ENCODE data around the gene SQSTM1. TPM values are rescaled to one million over a fixed set of nuclear protein-coding genes. Genes with fewer than 3 reads are reported as not detected.

Gene SQSTM1
- total and polyA plus RNA-seq, 2 experiments from 2014 or later: 211 to 265 TPM

DNA sequence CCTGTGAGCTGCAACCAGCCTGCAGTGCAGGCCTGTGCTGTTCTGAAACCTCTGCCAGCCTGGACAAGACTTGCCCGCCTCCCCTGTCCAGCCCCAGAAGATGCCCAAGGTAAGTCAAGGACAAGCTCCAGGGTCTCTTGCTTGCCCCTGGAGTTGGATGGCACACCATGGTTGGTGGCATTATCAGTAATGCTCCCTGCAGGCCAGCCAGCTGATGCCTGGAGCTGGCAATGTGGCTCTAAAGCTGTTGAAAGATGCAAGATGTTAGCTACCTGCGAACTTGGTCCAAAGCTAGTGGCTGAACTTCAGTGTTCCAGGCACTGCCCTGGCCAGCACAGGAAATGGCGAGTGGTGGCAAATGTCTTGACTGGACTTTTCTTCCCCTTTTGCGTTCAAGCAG is 40.9 kb upstream of the SQSTM1 start:
- in situ Hi-C loops (cut with MboI): no loop called here
- Histone ChIP-seq H3K27me3 (replicated peaks; ENCODE audit: insufficient read depth) (no peaks in the 10 kb centered on the region), H3K4me3 (no peak overlapping the region), H3K9ac (no peak overlapping the region), H3F3A (ENCODE audit: insufficient read depth) (no peaks in the 10 kb centered on the region), H4K20me1 (ENCODE audit: insufficient read depth) (no peaks in the 10 kb centered on the region), H3K9me2 (ENCODE audit: insufficient read depth) (no peaks in the 10 kb centered on the region), H3K79me2 (ENCODE audit: insufficient read depth) (no peaks in the 10 kb centered on the region), H3K36me3 (ENCODE audit: low read depth) (peaks cover 20% of the 10 kb centered on the region; the same call in 1 of the 2 replicates), H3K4me1 (ENCODE audit: insufficient read depth) (no peaks in the 10 kb centered on the region), H3K4me2 (ENCODE audit: unreplicated experiment) (no peak overlapping the region), H3K9me3 (ENCODE audit: low read depth) (no peaks in the 10 kb centered on the region), H2AFZ (no peak overlapping the region), H3K27ac (no peak overlapping the region)
- TF ChIP-seq EZH2 (IDR thresholded peaks at IDR 0.05; ENCODE audit: insufficient read depth, poor library complexity, severe bottlenecking) (no peak), EZH2phosphoT487 (IDR thresholded peaks at IDR 0.05; ENCODE audit: insufficient read depth, low read depth) (no peak)
- WGBS, 2 experiments (ENCODE audit: low coverage in 1 of 2, low lambda C conversion rate in 2 of 2, missing lambda C conversion rate in 2 of 2): 95 to 97% methylated on average over 4 of the region's 4 CpGs
- DNase-seq: no peak

DNA sequence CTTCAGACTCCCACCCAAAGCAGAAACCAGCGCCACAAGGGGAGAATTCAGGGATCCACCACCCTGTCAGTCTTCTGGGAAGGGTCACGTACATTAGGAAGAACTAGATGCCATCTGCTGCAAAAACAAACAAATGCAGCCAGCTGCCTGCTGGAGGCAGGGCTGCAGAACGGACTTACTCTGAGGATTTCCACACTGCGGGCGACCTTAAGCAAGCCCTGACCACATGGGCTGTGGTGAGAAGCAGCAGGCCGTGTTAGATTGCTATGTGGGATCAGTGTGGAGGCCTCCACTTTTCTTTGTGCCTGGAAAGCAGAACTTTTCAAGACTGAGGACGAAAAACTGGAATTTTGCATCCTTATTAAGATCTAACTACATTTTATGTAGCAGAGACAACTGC is 40.3 kb upstream of the SQSTM1 start:
- H3K9me3 ChIP-seq (ENCODE audit: low read depth): no peaks in the 10 kb centered on the region
- no peak overlapping the region for H3K4me3 ChIP-seq
- H3K4me1 ChIP-seq (ENCODE audit: insufficient read depth): no peaks in the 10 kb centered on the region
- H3K27ac ChIP-seq: no peak overlapping the region
- TF ChIP-seq EZH2phosphoT487 (IDR thresholded peaks at IDR 0.05; ENCODE audit: insufficient read depth, low read depth): no peak
- no peak for TF ChIP-seq EZH2 (IDR thresholded peaks at IDR 0.05; ENCODE audit: insufficient read depth, poor library complexity, severe bottlenecking)
- H3K79me2 ChIP-seq (ENCODE audit: insufficient read depth): no peaks in the 10 kb centered on the region
- H4K20me1 ChIP-seq (ENCODE audit: insufficient read depth): no peaks in the 10 kb centered on the region
- H3K27me3 ChIP-seq (replicated peaks; ENCODE audit: insufficient read depth): no peaks in the 10 kb centered on the region
- no peaks in the 10 kb centered on the region for H3F3A ChIP-seq (ENCODE audit: insufficient read depth)
- no peak for DNase-seq
- peaks cover 14% of the 10 kb centered on the region; the same call in 1 of the 2 replicates for H3K36me3 ChIP-seq (ENCODE audit: low read depth)
- no peak overlapping the region for H2AFZ ChIP-seq
- H3K9ac ChIP-seq: no peak overlapping the region
- in situ Hi-C loops (cut with MboI): no loop called here
- no peak overlapping the region for H3K4me2 ChIP-seq (ENCODE audit: unreplicated experiment)
- WGBS, 2 experiments (ENCODE audit: low coverage in 1 of 2, low lambda C conversion rate in 2 of 2, missing lambda C conversion rate in 2 of 2): 96% methylated on average over 7 of the region's 7 CpGs
- H3K9me2 ChIP-seq (ENCODE audit: insufficient read depth): no peaks in the 10 kb centered on the region

DNA sequence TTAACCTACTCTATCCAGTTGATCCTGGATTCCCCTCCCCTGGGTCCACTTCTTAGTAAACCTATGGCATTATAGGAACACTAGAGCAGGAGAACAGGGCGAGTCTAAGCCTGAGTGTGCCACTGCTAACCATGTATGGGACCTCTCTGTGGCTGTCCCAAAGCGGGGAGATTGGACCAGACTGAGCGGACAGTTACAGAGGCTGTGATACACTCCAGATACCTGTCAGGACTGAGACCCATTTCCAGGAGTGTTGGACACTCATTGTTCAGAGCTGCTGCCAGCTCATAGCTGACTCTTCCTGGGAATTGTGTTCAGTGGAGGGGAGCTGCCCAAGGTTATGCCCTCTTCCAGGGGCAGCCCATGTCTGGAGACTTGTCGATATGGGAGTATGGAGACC is 38.9 kb upstream of the SQSTM1 start:
- no peaks in the 10 kb centered on the region for H4K20me1 ChIP-seq (ENCODE audit: insufficient read depth)
- TF ChIP-seq EZH2 (IDR thresholded peaks at IDR 0.05; ENCODE audit: insufficient read depth, poor library complexity, severe bottlenecking): no peak
- no peak for TF ChIP-seq EZH2phosphoT487 (IDR thresholded peaks at IDR 0.05; ENCODE audit: insufficient read depth, low read depth)
- 78 to 80% methylated on average over 4 of the region's 4 CpGs for WGBS, 2 experiments (ENCODE audit: low coverage in 1 of 2, low lambda C conversion rate in 2 of 2, missing lambda C conversion rate in 2 of 2)

DNA sequence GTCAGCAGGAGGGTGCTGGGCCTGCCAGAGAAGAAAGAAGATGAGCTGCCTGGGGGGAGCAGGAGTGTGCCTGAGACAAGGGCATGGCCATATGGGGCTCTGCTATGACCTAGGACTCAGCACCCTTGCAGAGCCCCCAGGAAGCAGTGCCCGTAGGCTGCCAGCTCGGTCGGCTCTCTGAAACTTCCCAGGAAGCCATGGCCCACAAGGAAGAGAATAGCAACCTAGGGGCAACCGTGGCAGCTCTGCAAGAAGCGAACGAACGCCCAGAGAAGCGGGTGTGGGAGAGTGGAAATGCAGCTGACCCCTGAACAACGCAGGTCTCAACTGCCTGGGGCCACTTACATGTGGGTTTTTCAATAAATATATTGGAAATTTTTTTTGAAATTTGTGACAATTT is 37.6 kb upstream of the SQSTM1 start:
- WGBS, 2 experiments (ENCODE audit: low coverage in 1 of 2, low lambda C conversion rate in 2 of 2, missing lambda C conversion rate in 2 of 2): 91 to 92% methylated on average over 9 of the region's 9 CpGs
- H4K20me1 ChIP-seq (ENCODE audit: insufficient read depth): no peaks in the 10 kb centered on the region
- H3K27ac ChIP-seq: no peak overlapping the region
- no peaks in the 10 kb centered on the region for H3K36me3 ChIP-seq (ENCODE audit: low read depth)
- H2AFZ ChIP-seq: no peak overlapping the region
- no peak overlapping the region for H3K4me2 ChIP-seq (ENCODE audit: unreplicated experiment)
- TF ChIP-seq EZH2phosphoT487 (IDR thresholded peaks at IDR 0.05; ENCODE audit: insufficient read depth, low read depth) (no peak), EZH2 (IDR thresholded peaks at IDR 0.05; ENCODE audit: insufficient read depth, poor library complexity, severe bottlenecking) (no peak)
- H3K9me2 ChIP-seq (ENCODE audit: insufficient read depth): no peaks in the 10 kb centered on the region
- no peaks in the 10 kb centered on the region for H3K4me1 ChIP-seq (ENCODE audit: insufficient read depth)
- no peaks in the 10 kb centered on the region for H3K27me3 ChIP-seq (replicated peaks; ENCODE audit: insufficient read depth)
- H3F3A ChIP-seq (ENCODE audit: insufficient read depth): no peaks in the 10 kb centered on the region
- no peak for DNase-seq
- H3K79me2 ChIP-seq (ENCODE audit: insufficient read depth): no peaks in the 10 kb centered on the region
- H3K9me3 ChIP-seq (ENCODE audit: low read depth): no peaks in the 10 kb centered on the region
- no peak overlapping the region for H3K9ac ChIP-seq
- in situ Hi-C loops (cut with MboI): no loop called here
- no peak overlapping the region for H3K4me3 ChIP-seq

More for the DNA sequence above, 38.9 kb upstream of the SQSTM1 start:
- no peak overlapping the region for H3K4me3 ChIP-seq
- no peak overlapping the region for H3K4me2 ChIP-seq (ENCODE audit: unreplicated experiment)
- H3K27me3 ChIP-seq (replicated peaks; ENCODE audit: insufficient read depth): no peaks in the 10 kb centered on the region
- in situ Hi-C loops (cut with MboI): no loop called here
- H2AFZ ChIP-seq: no peak overlapping the region
- H3K9me2 ChIP-seq (ENCODE audit: insufficient read depth): no peaks in the 10 kb centered on the region
- H3K4me1 ChIP-seq (ENCODE audit: insufficient read depth): no peaks in the 10 kb centered on the region
- H3F3A ChIP-seq (ENCODE audit: insufficient read depth): no peaks in the 10 kb centered on the region
- 0 out of 2 replicates have a peak, but pooled peaks cover 4% of the 10 kb centered on the region for H3K36me3 ChIP-seq (ENCODE audit: low read depth)
- no peak overlapping the region for H3K9ac ChIP-seq
- H3K27ac ChIP-seq: no peak overlapping the region
- H3K79me2 ChIP-seq (ENCODE audit: insufficient read depth): no peaks in the 10 kb centered on the region
- DNase-seq: no peak
- no peaks in the 10 kb centered on the region for H3K9me3 ChIP-seq (ENCODE audit: low read depth)

DNA sequence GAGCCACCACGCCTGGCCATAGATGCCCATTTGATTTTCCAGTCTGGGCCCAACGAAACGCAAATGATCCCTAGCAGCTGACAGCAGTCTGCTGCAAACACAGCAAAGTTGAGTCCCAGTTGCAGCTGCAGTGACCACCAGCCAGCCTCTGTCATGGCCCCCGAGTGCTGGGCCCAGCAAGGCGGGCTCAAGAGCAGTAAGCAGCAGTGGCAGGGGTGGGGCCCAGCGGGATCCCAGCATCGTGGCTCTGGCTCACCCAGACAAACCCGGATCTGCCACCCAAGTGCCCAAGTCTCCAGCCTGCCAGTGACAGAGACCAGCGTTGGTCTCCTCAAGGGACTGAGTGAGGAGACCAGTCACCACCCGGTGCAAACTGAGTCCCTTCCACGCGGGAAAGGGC is 33.8 kb upstream of the SQSTM1 start:
- WGBS, 2 experiments (ENCODE audit: low coverage in 1 of 2, low lambda C conversion rate in 2 of 2, missing lambda C conversion rate in 2 of 2): 84 to 86% methylated on average over 12 of the region's 12 CpGs
- DNase-seq: no peak
- no peak overlapping the region for H2AFZ ChIP-seq

More for the DNA sequence above, 33.8 kb upstream of the SQSTM1 start:
- Histone ChIP-seq H3K9ac (no peak overlapping the region), H4K20me1 (ENCODE audit: insufficient read depth) (no peaks in the 10 kb centered on the region), H3F3A (ENCODE audit: insufficient read depth) (no peaks in the 10 kb centered on the region), H3K27ac (no peak overlapping the region), H3K79me2 (ENCODE audit: insufficient read depth) (no peaks in the 10 kb centered on the region), H3K4me3 (no peak overlapping the region), H3K4me2 (ENCODE audit: unreplicated experiment) (no peak overlapping the region), H3K9me2 (ENCODE audit: insufficient read depth) (no peaks in the 10 kb centered on the region), H3K27me3 (replicated peaks; ENCODE audit: insufficient read depth) (no peaks in the 10 kb centered on the region), H3K4me1 (ENCODE audit: insufficient read depth) (no peaks in the 10 kb centered on the region), H3K36me3 (ENCODE audit: low read depth) (no peaks in the 10 kb centered on the region), H3K9me3 (ENCODE audit: low read depth) (no peaks in the 10 kb centered on the region)
- no peak for TF ChIP-seq EZH2phosphoT487 (IDR thresholded peaks at IDR 0.05; ENCODE audit: insufficient read depth, low read depth)
- TF ChIP-seq EZH2 (IDR thresholded peaks at IDR 0.05; ENCODE audit: insufficient read depth, poor library complexity, severe bottlenecking): no peak
- in situ Hi-C loops (cut with MboI): no loop called here

Measured in GM23248 (cell line).